HepG2 (cell line): ENCODE data around the gene HOXA10. TPM values are rescaled to one million over a fixed set of nuclear protein-coding genes. Genes with fewer than 3 reads are reported as not detected.

ENCODE experiments used
- ATF6 ChIP-seq: sonication (generic); formaldehyde crosslinking; conservative IDR thresholded peaks from 2 replicates; pipeline ENCODE4 v1.4.0; 2020; ENCODE audit warnings: missing genetic modification reagents
- ATF7-NPFF ChIP-seq: sonication (generic); formaldehyde crosslinking; IDR thresholded peaks from 2 replicates; pipeline ENCODE4 v1.8.1; 2023; ENCODE audit warnings: mild to moderate bottlenecking, low read depth, missing genetic modification reagents, moderate library complexity
- CBFB ChIP-seq: sonication (generic); formaldehyde crosslinking; IDR thresholded peaks from 2 replicates; pipeline ENCODE4 v1.4.0; 2020; ENCODE audit warnings: missing genetic modification reagents
- CTCF ChIP-seq: sonication (generic); formaldehyde crosslinking; IDR thresholded peaks from 2 replicates; pipeline ENCODE4 v1.5.0; 2020; ENCODE audit warnings: mild to moderate bottlenecking, missing genetic modification reagents, moderate library complexity
- EZH2 ChIP-seq: conservative IDR thresholded peaks from 2 replicates; pipeline ENCODE4 v1.6.1; 2012; ENCODE audit warnings: mild to moderate bottlenecking, low read depth, low read length, moderate library complexity
- FOSL1 ChIP-seq: sonication (generic); formaldehyde crosslinking; IDR thresholded peaks from 2 replicates; pipeline ENCODE4 v1.9.0; 2021; ENCODE audit warnings: missing genetic modification reagents, borderline replicate concordance
- HNF1B ChIP-seq: sonication (generic); formaldehyde crosslinking; IDR thresholded peaks from 2 replicates; pipeline ENCODE4 v1.5.1; 2020; ENCODE audit warnings: mild to moderate bottlenecking, moderate library complexity, missing genetic modification reagents
- HNRNPL ChIP-seq: fragments of 200-400 bp; formaldehyde crosslinking; IDR thresholded peaks from 2 replicates; pipeline ENCODE4 v1.6.1; 2017; ENCODE audit warnings: mild to moderate bottlenecking, low read depth, low read length
- PTBP1 ChIP-seq: fragments of 200-400 bp; formaldehyde crosslinking; IDR thresholded peaks from 2 replicates; pipeline ENCODE4 v1.6.1; 2018; ENCODE audit warnings: low read length, low read depth; ENCODE audit not compliant: poor library complexity, severe bottlenecking
- REST ChIP-seq, 2 experiments: IDR thresholded peaks; 2 replicates each; pipeline ENCODE4 v1.6.1; 2011 to 2012; ENCODE audit warnings: low read length in 2 of 2, borderline replicate concordance in 1 of 2, low read depth in 1 of 2, mild to moderate bottlenecking in 1 of 2, moderate library complexity in 1 of 2
- THAP11 ChIP-seq: IDR thresholded peaks from 2 replicates; pipeline ENCODE4 v1.6.1; 2016; ENCODE audit warnings: missing biosample characterization, missing genetic modification reagents
- ZFP91 ChIP-seq: sonication (generic); formaldehyde crosslinking; IDR thresholded peaks from 2 replicates; pipeline ENCODE4 v1.9.0; 2022; ENCODE audit warnings: missing genetic modification reagents, mild to moderate bottlenecking, borderline replicate concordance
- ZNF3 ChIP-seq: IDR thresholded peaks from 2 replicates; pipeline ENCODE4 v1.7.0; 2017; ENCODE audit warnings: inconsistent platforms
- ZNF33B ChIP-seq: sonication (generic); formaldehyde crosslinking; IDR thresholded peaks from 2 replicates; pipeline ENCODE4 v1.5.1; 2020; ENCODE audit warnings: mild to moderate bottlenecking, missing genetic modification reagents
- ZNF558 ChIP-seq: sonication (generic); formaldehyde crosslinking; IDR thresholded peaks from 2 replicates; pipeline ENCODE4 v1.9.0; 2022; ENCODE audit warnings: mild to moderate bottlenecking, missing genetic modification reagents, borderline replicate concordance
- ZNF674 ChIP-seq: sonication (generic); formaldehyde crosslinking; IDR thresholded peaks from 2 replicates; pipeline ENCODE4 v1.5.0; 2020; ENCODE audit warnings: low read depth, mild to moderate bottlenecking, missing genetic modification reagents
- ZNF777 ChIP-seq: sonication (generic); formaldehyde crosslinking; IDR thresholded peaks from 2 replicates; pipeline ENCODE4 v1.4.0; 2020; ENCODE audit warnings: missing genetic modification reagents
- polyA plus RNA-seq, 8 experiments: library from polyadenylated mRNA; depleted of rRNA in 3 of 8; stranded (reverse) in 7 of 8; unstranded in 1 of 8; fragments of >200 nt; fragmentation: Illumina TruSeq in 4 of 8; extraction: Trizol in 4 of 8; gene quantifications; 2 replicates each; pipeline versions ENCODE4 v1.2.1 to v1.2.3, GENCODE V29; 2011 to 2016; ENCODE audit warnings: low read depth in 4 of 8, missing spikeins in 1 of 8, mixed read lengths in 1 of 8; ENCODE audit not compliant: insufficient read depth in 1 of 8
- total RNA-seq, 5 experiments: library from RNA; depleted of rRNA; stranded (reverse); fragments of >200 nt; fragmentation: Illumina TruSeq; extraction: Trizol; gene quantifications; 2 replicates each; pipeline ENCODE4 v1.2.3, GENCODE V29; 2016; ENCODE audit warnings: low read depth in 1 of 5

The HOXA10 gene
- total and polyA plus RNA-seq, 2 of the 13 experiments (the other 11 are each of a cell fraction or from before 2014, with no cell fraction given) = not detected

- TF ChIP-seq ZNF777 (CRISPR knock-in tag) (no peak), HNRNPL (peak; percentile 43; the same call in 1 of the 2 replicates), FOSL1 (CRISPR knock-in tag) (no peak), ATF7-NPFF (no peak), REST (IDR thresholded peaks at IDR 0.05; ENCODE audit: borderline replicate concordance in 1 of 2, low read depth in 1 of 2, low read length in 2 of 2) (peak in 1 of 2 experiments; percentile 61; a peak in 1 of 4 replicates), PTBP1 (no peak), EZH2 (no peak), ZFP91 (CRISPR knock-in tag) (peak; percentile 69; the same call in 1 of the 2 replicates), CTCF (no peak), CBFB (CRISPR knock-in tag) (no peak), ZNF3 (CRISPR knock-in tag) (no peak), HNF1B (CRISPR knock-in tag) (peak; percentile 96), ZNF674 (CRISPR knock-in tag) (no peak), ATF6 (no peak), ZNF558 (CRISPR knock-in tag) (peak; percentile 78; the same call in 1 of the 2 replicates), ZNF33B (CRISPR knock-in tag) (no peak), THAP11 (peak; percentile 44; the same call in 1 of the 2 replicates)
Observed at GRCh38 chr7:27122077-27122910, 51.8 kb downstream of the HOXA10 start (continued).
